ENCODE measurements around the gene STK10. TPM values are rescaled to one million over a fixed set of nuclear protein-coding genes. Genes with fewer than 3 reads are reported as not detected.

Gene STK10
- total and polyA plus RNA-seq, 9 of the 15 experiments (the other 6 are each of a cell fraction or from before 2014, with no cell fraction given) = 0.30 to 6.7 (median 2.4) TPM

DNA sequence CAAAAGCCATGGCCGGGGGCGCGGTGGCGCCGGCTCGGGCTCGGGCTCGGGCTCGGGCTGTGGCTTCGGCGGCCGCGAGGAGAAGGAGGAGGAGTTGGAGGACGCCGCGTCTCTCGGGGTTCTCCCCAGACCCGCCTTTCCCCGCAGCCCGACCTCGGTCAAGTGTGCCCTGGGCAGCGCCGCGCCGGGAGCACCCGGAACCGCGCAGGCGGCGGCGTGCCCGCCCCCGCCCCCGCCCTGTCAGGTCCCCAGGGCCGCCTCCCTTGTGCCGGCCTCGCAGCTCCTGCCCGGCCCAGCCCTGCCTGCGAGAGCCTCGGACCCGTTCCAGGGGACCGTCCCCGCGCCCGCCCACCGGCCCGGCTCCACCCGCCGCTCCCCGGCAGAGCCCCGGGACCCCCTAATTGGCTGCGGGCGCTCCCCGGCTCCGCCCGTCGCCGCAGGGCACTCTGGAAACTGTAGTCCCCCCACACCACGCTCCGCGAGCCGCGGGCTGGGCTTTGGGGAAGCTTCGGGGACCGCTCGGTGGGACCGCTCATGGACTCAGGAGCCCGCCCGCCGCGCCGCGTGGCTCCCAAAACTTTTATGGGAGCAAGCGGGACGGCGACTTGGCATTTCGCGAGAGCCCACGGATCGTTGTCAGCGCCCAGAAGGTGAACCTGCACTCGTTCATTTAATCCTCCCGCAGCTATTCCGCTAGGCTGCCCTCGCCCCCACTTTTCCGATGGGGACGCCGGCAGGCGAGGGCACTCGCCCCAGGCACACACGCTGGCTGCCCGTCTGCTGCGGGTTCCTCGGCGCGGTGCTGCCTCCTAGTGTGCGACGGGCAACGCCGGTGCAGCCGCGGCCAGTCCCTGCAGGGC is at the start of gene STK10 (continued):
- TF ChIP-seq UBTF (IDR thresholded peaks at IDR 0.05; ENCODE audit: borderline replicate concordance in 1 of 2, low read depth in 2 of 2, low read length in 2 of 2) (0 out of 4 replicates have a peak, but pooled peaks of 1 of the 2 experiments have one; percentile 28), MYC (IDR thresholded peaks at IDR 0.05; ENCODE audit: low read depth, low read length) (peak; percentile 67), MYC (CRISPR knock-in tag; IDR thresholded peaks at IDR 0.05; ENCODE audit: borderline replicate concordance, low read depth) (no peak), PHF21A (IDR thresholded peaks at IDR 0.05; ENCODE audit: borderline replicate concordance, low read depth) (no peak), NEUROD1 (IDR thresholded peaks at IDR 0.05; ENCODE audit: borderline replicate concordance, low read depth, low read length, partially characterized antibody) (no peak), ELF1 (tag; IDR thresholded peaks at IDR 0.05) (0 out of 2 replicates have a peak, but pooled peaks have one; percentile 49), MECOM (CRISPR knock-in tag; IDR thresholded peaks at IDR 0.05) (peak; percentile 43; the same call in 1 of the 2 replicates), ATF1 (CRISPR knock-in tag; IDR thresholded peaks at IDR 0.05) (no peak), ATF1 (tag; IDR thresholded peaks at IDR 0.05) (peak; percentile 70), MAZ (CRISPR knock-in tag; conservative IDR thresholded peaks at IDR 0.05 in 1 of 2, IDR thresholded peaks at IDR 0.05 in 1 of 2) (peak; percentile 71 to 75; a peak in 3 of 4 replicates), SMC3 (conservative IDR thresholded peaks at IDR 0.05; ENCODE audit: insufficient read depth, low read depth, low read length) (peak; percentile 90), CREB1 (IDR thresholded peaks at IDR 0.05) (no peak), CREB1 (CRISPR knock-in tag; IDR thresholded peaks at IDR 0.05) (0 out of 2 replicates have a peak, but pooled peaks have one; percentile 58), ZBTB17 (CRISPR knock-in tag; IDR thresholded peaks at IDR 0.05) (peak; percentile 74), ILF3 (IDR thresholded peaks at IDR 0.05; ENCODE audit: borderline replicate concordance) (no peak), ZNF253 (CRISPR knock-in tag; conservative IDR thresholded peaks at IDR 0.05) (no peak), RBM15 (IDR thresholded peaks at IDR 0.05; ENCODE audit: insufficient read depth, low read length) (no peak), STAG1 (CRISPR knock-in tag; IDR thresholded peaks at IDR 0.05; ENCODE audit: borderline replicate concordance) (peak; percentile 84; the same call in 1 of the 2 replicates)
- TF ChIP-seq, protein P1, sequence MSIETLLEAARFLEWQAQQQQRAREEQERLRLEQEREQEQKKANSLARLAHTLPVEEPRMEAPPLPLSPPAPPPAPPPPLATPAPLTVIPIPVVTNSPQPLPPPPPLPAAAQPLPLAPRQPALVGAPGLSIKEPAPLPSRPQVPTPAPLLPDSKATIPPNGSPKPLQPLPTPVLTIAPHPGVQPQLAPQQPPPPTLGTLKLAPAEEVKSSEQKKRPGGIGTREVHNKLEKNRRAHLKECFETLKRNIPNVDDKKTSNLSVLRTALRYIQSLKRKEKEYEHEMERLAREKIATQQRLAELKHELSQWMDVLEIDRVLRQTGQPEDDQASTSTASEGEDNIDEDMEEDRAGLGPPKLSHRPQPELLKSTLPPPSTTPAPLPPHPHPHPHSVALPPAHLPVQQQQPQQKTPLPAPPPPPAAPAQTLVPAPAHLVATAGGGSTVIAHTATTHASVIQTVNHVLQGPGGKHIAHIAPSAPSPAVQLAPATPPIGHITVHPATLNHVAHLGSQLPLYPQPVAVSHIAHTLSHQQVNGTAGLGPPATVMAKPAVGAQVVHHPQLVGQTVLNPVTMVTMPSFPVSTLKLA (conservative IDR thresholded peaks at IDR 0.05) = peak; percentile 72 to 85
- TF ChIP-seq, protein P2, sequence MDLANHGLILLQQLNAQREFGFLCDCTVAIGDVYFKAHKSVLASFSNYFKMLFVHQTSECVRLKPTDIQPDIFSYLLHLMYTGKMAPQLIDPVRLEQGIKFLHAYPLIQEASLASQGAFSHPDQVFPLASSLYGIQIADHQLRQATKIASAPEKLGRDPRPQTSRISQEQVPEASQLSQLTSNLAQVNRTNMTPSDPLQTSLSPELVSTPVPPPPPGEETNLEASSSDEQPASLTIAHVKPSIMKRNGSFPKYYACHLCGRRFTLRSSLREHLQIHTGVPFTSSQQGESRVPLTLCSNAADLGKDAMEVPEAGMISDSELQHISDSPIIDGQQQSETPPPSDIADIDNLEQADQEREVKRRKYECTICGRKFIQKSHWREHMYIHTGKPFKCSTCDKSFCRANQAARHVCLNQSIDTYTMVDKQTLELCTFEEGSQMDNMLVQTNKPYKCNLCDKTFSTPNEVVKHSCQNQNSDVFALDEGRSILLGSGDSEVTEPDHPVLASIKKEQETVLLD (IDR thresholded peaks at IDR 0.05) = peak; percentile 57; the same call in 1 of the 2 replicates
- TF ChIP-seq, protein P3, sequence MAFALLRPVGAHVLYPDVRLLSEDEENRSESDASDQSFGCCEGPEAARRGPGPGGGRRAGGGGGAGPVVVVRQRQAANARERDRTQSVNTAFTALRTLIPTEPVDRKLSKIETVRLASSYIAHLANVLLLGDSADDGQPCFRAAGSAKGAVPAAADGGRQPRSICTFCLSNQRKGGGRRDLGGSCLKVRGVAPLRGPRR (CRISPR knock-in tag; IDR thresholded peaks at IDR 0.05) = no peak
